Activated CD4-positive, alpha-beta T cell treated with anti-CD3 and anti-CD28 coated beads for 36 hours (primary cell): ENCODE results near the gene BIN1. TPM values are rescaled to one million over a fixed set of nuclear protein-coding genes. Genes with fewer than 3 reads are reported as not detected.

Experiments
- ATAC-seq: fragments of 200-7000 bp; cut with Tn5 transposase; one replicate; pipeline ENCODE4 v1.10.0; 2021; ENCODE audit warnings: mild to moderate bottlenecking, moderate library complexity
- CTCF ChIA-PET: fragments of 350-600 bp; sonication (Branson Sonifier 250); formaldehyde crosslinking; loops from one replicate; lab custom pipeline; 2021; ENCODE audit warnings: antibody characterized with exemption; lab: Charles Lee
- POLR2A ChIA-PET: fragments of 350-600 bp; sonication (Branson Sonifier 250); formaldehyde crosslinking; loops from one replicate; lab custom pipeline; 2021; ENCODE audit warnings: antibody characterized with exemption, inconsistent platforms; lab: Charles Lee
- DNase-seq: peaks from one replicate; pipeline ENCODE4 v3.0.0-alpha.2; 2020
- H3K27ac Mint-ChIP-seq: one replicate; pipeline ENCODE4 v1.8.0; 2021; ENCODE audit warnings: mixed read lengths
- H3K27me3 Mint-ChIP-seq: one replicate; pipeline ENCODE4 v1.8.0; 2021; ENCODE audit warnings: mixed read lengths
- H3K36me3 Mint-ChIP-seq: one replicate; pipeline ENCODE4 v1.8.0; 2021; ENCODE audit warnings: low read depth, mixed read lengths
- H3K4me1 Mint-ChIP-seq: one replicate; pipeline ENCODE4 v1.8.0; 2021; ENCODE audit warnings: mixed read lengths
- H3K4me3 Mint-ChIP-seq: one replicate; pipeline ENCODE4 v1.8.0; 2021; ENCODE audit warnings: mild to moderate bottlenecking, moderate library complexity, mixed read lengths
- H3K9me3 Mint-ChIP-seq: one replicate; pipeline ENCODE4 v1.8.0; 2021; ENCODE audit warnings: low read depth, mixed read lengths
- intact Hi-C, 2 experiments: fragments of 100-400 bp; cut with DNase I in 1 of 2; cut with micrococcal nuclease in 1 of 2; formaldehyde crosslinking; loops; one replicate each; pipeline versions ENCODE4 v1.14.2 to v1.15.1; 2022 to 2024; cut with DNase I, micrococcal nuclease
- total RNA-seq, 2 experiments: library from RNA; stranded (reverse); gene quantifications; one replicate each; pipeline ENCODE4 v1.2.3, GENCODE V29; 2021

BIN1 gene
- total RNA-seq, 2 experiments from 2014 or later: 65.2 to 71.0 TPM

DNA sequence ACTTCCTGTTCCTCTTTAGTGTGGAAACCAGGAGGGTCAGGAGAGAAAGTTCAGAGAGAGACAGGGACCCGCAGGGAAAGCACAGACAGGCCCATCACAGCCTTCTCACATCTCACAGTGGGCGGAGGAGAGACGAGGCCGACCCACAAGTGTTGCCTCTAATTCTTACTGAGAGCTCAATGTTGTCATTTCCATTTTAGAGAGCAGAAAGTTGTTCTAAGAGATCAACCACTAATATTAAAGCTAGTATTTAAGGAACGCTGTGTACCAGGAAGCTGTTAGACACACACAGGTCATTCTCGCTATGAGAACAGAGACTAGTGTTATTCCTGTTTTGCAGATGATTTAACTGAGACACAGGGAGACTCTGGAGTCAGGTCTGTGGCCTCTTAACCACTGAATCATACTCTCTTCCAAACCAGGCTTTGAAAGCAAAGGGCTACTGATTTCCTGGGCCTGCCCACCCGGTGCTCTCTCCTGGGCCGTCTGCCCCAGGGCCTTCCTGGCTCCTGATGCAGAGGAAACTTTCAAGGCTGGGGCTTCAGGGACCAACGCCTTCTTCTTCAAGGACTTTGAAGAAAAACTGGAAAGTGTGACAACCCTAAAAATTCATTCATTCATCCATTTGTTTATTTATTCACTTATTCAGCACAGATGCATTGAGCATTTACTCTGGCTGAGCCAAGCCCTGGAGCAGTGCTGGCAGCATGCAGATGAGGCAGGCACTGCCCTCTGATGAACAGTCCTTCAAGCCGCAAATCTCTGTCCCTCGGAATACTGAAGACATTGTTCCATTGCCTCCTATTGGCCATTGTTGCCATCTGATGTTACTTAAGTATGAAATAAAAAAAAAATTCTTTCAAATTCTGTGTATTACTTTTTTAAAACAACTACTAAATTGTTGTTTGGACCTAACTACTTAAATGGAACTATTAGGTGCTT lies 37.2 kb upstream of the BIN1 start:
- Mint-ChIP-seq H3K36me3 (no peaks in the 10 kb centered on the region), H3K4me3 (no peak overlapping the region), H3K4me1 (no peaks in the 10 kb centered on the region), H3K27ac (no peak overlapping the region), H3K27me3 (no peaks in the 10 kb centered on the region), H3K9me3 (no peaks in the 10 kb centered on the region)
- CTCF ChIA-PET: interaction anchor here (2.3 kb wide), 1 partner anchor 76 kb away, joined by 5 read pairs; no protein-coding TSS in a partner anchor
- intact Hi-C loops: no loop called here
- no peak for DNase-seq
- no peak for ATAC-seq
- POLR2A ChIA-PET: no interaction called here

DNA sequence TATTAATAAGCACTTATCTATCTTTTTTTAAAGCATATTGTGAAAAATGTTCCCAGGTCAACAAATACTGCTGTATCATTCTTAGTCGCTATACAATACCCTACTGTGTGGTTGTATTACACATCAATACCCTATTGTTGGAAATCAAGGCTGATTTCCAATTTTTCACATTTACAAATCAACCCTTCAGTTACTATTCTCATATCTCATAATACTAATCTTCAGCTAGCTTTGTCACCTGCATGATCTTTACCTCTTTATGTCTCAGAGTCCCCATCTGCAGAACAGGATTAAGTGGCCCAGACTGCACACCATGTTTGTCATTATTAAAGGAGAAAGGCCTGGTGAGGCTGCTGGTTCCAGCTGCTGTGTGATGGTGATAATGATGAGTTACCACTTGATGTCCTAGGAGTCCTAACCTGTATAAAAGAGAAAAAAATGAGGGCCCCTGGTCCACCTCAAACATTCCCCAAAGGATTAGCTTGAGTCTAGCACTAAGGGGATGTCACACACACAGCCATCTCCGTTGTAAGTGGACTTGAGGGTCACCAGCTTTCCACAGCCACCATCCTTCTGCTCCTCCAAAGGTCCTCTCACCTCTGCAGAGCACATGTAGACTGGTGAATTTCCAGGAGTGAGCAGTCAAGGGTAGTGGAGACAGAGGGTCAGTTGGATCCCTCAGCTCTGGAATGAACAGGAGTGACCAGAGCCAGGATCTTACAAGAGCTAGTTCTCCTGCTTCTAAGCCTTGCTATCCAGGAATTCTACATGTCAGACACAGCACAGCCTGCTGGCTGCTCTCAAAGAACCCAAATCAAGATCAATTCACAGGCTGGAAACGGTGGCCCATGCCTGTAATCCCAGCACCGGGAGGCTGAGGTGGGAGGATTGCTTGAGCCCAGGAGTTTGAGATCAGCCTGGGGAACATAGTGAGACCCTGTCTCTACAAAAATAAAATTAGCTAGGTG lies 36.0 kb upstream of the BIN1 start:
- Mint-ChIP-seq H3K4me3 (no peak overlapping the region), H3K36me3 (no peaks in the 10 kb centered on the region), H3K27me3 (no peaks in the 10 kb centered on the region), H3K27ac (no peak overlapping the region), H3K4me1 (no peaks in the 10 kb centered on the region), H3K9me3 (no peaks in the 10 kb centered on the region)
- intact Hi-C loops: no loop called here
- ChIA-PET POLR2A (no interaction called here), CTCF (interaction anchor here (1.1 kb wide), 1 partner anchor 23 kb away, joined by 3 read pairs; no protein-coding TSS in a partner anchor)
- ATAC-seq (no peak), DNase-seq (no peak)

- no peak overlapping the region for H3K4me3 Mint-ChIP-seq
- POLR2A ChIA-PET: no interaction called here
- no peaks in the 10 kb centered on the region for H3K9me3 Mint-ChIP-seq
- intact Hi-C loops: no loop called here
- no peaks in the 10 kb centered on the region for H3K36me3 Mint-ChIP-seq
- H3K27me3 Mint-ChIP-seq: no peaks in the 10 kb centered on the region
- ATAC-seq (no peak), DNase-seq (no peak)
- no peaks in the 10 kb centered on the region for H3K4me1 Mint-ChIP-seq
- H3K27ac Mint-ChIP-seq: no peak overlapping the region
- CTCF ChIA-PET: interaction anchor here (1.5 kb wide), 1 partner anchor 73 kb away, joined by 3 read pairs; no protein-coding TSS in a partner anchor
Observed at GRCh38 chr2:127140538-127140937, 33.6 kb upstream of the BIN1 start.

DNA sequence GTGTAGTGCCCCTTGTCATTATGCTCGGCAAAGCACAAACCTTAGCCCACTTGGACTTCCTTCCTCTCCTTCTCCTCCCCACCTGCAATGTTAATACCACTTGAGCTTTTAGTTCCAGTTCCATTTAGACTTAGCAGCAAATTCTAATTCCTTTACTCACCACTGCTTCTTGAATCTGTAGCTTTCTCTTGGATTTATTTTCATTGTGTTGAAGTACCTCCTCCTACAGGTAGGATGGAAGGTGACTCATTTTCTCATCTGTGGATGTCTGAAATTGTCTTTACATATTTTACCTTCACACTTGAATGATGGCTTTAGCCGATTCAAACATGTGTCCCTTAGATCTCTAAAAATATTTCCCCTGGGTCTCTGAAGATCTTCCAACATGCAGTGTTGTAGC lies 32.8 kb upstream of the BIN1 start:
- H3K27ac Mint-ChIP-seq: no peak overlapping the region
- intact Hi-C loops: no loop called here
- H3K9me3 Mint-ChIP-seq: no peaks in the 10 kb centered on the region
- H3K36me3 Mint-ChIP-seq: no peaks in the 10 kb centered on the region
- POLR2A ChIA-PET: interaction anchor here (0.7 kb wide), 1 partner anchor 52 kb away, joined by 4 read pairs; no protein-coding TSS in a partner anchor
- no peak overlapping the region for H3K4me3 Mint-ChIP-seq
- ATAC-seq (no peak), DNase-seq (no peak)
- H3K4me1 Mint-ChIP-seq: no peaks in the 10 kb centered on the region
- no peaks in the 10 kb centered on the region for H3K27me3 Mint-ChIP-seq
- CTCF ChIA-PET: interaction anchor here (0.6 to 1.5 kb wide), 4 partner anchors 25 to 169 kb away, joined by 3 read pairs; no protein-coding TSS in a partner anchor

GRCh38 chr2:127138281-127138680 lies 31.3 kb upstream of the BIN1 start:
- CTCF ChIA-PET: no interaction called here
- no peak for ATAC-seq
- intact Hi-C loops: no loop called here
- no peaks in the 10 kb centered on the region for H3K36me3 Mint-ChIP-seq
- H3K4me3 Mint-ChIP-seq: no peak overlapping the region
- no peaks in the 10 kb centered on the region for H3K9me3 Mint-ChIP-seq
- POLR2A ChIA-PET: no interaction called here
- DNase-seq: no peak
- no peak overlapping the region for H3K27ac Mint-ChIP-seq
- H3K4me1 Mint-ChIP-seq: no peaks in the 10 kb centered on the region
- H3K27me3 Mint-ChIP-seq: no peaks in the 10 kb centered on the region

- no peak overlapping the region for H3K4me3 Mint-ChIP-seq
- no peaks in the 10 kb centered on the region for H3K27me3 Mint-ChIP-seq
- H3K27ac Mint-ChIP-seq: no peak overlapping the region
- CTCF ChIA-PET: interaction anchor here (0.6 kb wide), 1 partner anchor 28 kb away, joined by 3 read pairs; no protein-coding TSS in a partner anchor
- ATAC-seq: no peak
- DNase-seq: no peak
- intact Hi-C loops: no loop called here
- no peaks in the 10 kb centered on the region for H3K36me3 Mint-ChIP-seq
- POLR2A ChIA-PET: no interaction called here
- H3K4me1 Mint-ChIP-seq: no peaks in the 10 kb centered on the region
- no peaks in the 10 kb centered on the region for H3K9me3 Mint-ChIP-seq
Observed at GRCh38 chr2:127137741-127138140, 30.8 kb upstream of the BIN1 start.

- Mint-ChIP-seq H3K36me3 (no peaks in the 10 kb centered on the region), H3K27ac (no peak overlapping the region), H3K27me3 (no peaks in the 10 kb centered on the region), H3K9me3 (no peaks in the 10 kb centered on the region), H3K4me1 (no peaks in the 10 kb centered on the region), H3K4me3 (no peak overlapping the region)
- ATAC-seq (no peak), DNase-seq (no peak)
- ChIA-PET CTCF (interaction anchor here (0.6 kb wide), 1 partner anchor 29 kb away, joined by 3 read pairs; no protein-coding TSS in a partner anchor), POLR2A (no interaction called here)
- intact Hi-C loops: no loop called here
Observed at GRCh38 chr2:127137225-127137624, 30.3 kb upstream of the BIN1 start.

GRCh38 chr2:127134833-127135830 lies 28.2 kb upstream of the BIN1 start:
- ATAC-seq: no peak
- no peak overlapping the region for H3K27ac Mint-ChIP-seq
- CTCF ChIA-PET: interaction anchor here (0.5 kb wide), 1 partner anchor 113 kb away, joined by 3 read pairs; no protein-coding TSS in a partner anchor
- no peaks in the 10 kb centered on the region for H3K27me3 Mint-ChIP-seq
- intact Hi-C loops: no loop called here
- POLR2A ChIA-PET: no interaction called here
- H3K4me3 Mint-ChIP-seq: no peak overlapping the region
- DNase-seq: no peak
- no peaks in the 10 kb centered on the region for H3K36me3 Mint-ChIP-seq
- H3K9me3 Mint-ChIP-seq: no peaks in the 10 kb centered on the region
- H3K4me1 Mint-ChIP-seq: no peaks in the 10 kb centered on the region

DNA sequence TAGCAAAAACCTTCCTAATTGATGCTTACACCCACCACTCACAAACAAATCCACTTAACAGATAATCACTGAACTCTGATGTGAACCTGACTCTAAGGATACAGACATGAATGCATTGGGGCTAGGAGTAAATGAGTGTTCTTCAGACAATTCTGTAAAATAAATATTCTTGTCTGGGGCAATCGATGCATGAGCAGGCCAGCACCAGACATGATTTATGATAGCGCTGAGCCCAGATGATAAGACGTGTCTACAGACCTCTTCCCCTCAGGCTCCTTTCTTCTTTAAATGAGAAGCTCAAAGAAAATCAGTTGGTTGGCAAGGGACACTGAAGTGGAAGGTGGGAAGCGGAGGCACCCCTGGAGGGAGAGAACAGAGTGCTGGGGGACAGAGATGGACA lies 27.3 kb upstream of the BIN1 start:
- DNase-seq (no peak), ATAC-seq (no peak)
- no peaks in the 10 kb centered on the region for H3K4me1 Mint-ChIP-seq
- intact Hi-C loops: no loop called here
- CTCF ChIA-PET: interaction anchor here (0.7 kb wide), 1 partner anchor 177 kb away, joined by 3 read pairs; no protein-coding TSS in a partner anchor
- POLR2A ChIA-PET: interaction anchor here (0.7 kb wide), 1 partner anchor 1272 kb away, joined by 5 read pairs; no protein-coding TSS in a partner anchor
- H3K36me3 Mint-ChIP-seq: no peaks in the 10 kb centered on the region
- H3K9me3 Mint-ChIP-seq: no peaks in the 10 kb centered on the region
- no peaks in the 10 kb centered on the region for H3K27me3 Mint-ChIP-seq
- H3K4me3 Mint-ChIP-seq: no peak overlapping the region
- no peak overlapping the region for H3K27ac Mint-ChIP-seq

- Mint-ChIP-seq H3K9me3 (no peaks in the 10 kb centered on the region), H3K4me1 (no peaks in the 10 kb centered on the region), H3K27ac (no peak overlapping the region), H3K27me3 (no peaks in the 10 kb centered on the region), H3K36me3 (no peaks in the 10 kb centered on the region), H3K4me3 (no peak overlapping the region)
- ChIA-PET POLR2A (interaction anchor here (0.7 kb wide), 1 partner anchor 1273 kb away, joined by 5 read pairs; no protein-coding TSS in a partner anchor), CTCF (interaction anchor here (0.7 kb wide), 1 partner anchor 177 kb away, joined by 3 read pairs; no protein-coding TSS in a partner anchor)
- ATAC-seq (no peak), DNase-seq (no peak)
- intact Hi-C loops: no loop called here
Observed at GRCh38 chr2:127133793-127134192, 26.8 kb upstream of the BIN1 start.
